WTC11 (cell line): ENCODE results near the gene MFSD1.

ENCODE experiments used
- ARID4B ChIP-seq: sonication (generic); formaldehyde crosslinking; IDR thresholded peaks from 2 replicates; pipeline ENCODE4 v1.8.0; 2023; ENCODE audit warnings: missing genetic modification reagents, mild to moderate bottlenecking, borderline replicate concordance
- CTCF ChIP-seq: fragments of 200-600 bp; IDR thresholded peaks from 2 replicates; pipeline ENCODE4 v1.8.0; 2022; ENCODE audit warnings: antibody characterized with exemption
- E2F5 ChIP-seq: sonication (generic); formaldehyde crosslinking; IDR thresholded peaks from 2 replicates; pipeline ENCODE4 v1.8.1; 2022; ENCODE audit warnings: mild to moderate bottlenecking, moderate library complexity, missing genetic modification reagents
- FOXJ3 ChIP-seq: sonication (generic); formaldehyde crosslinking; IDR thresholded peaks from 2 replicates; pipeline ENCODE4 v1.9.0; 2021; ENCODE audit warnings: missing genetic modification reagents, mild to moderate bottlenecking, borderline replicate concordance
- IRF2 ChIP-seq: sonication (generic); formaldehyde crosslinking; IDR thresholded peaks from 2 replicates; pipeline ENCODE4 v1.8.0; 2022; ENCODE audit warnings: low read depth, missing genetic modification reagents, borderline replicate concordance
- JAZF1 ChIP-seq: fragments of 250-450 bp; sonication (Bioruptor Pico); IDR thresholded peaks from 2 replicates; pipeline ENCODE4 v1.9.0; 2021; ENCODE audit warnings: moderate library complexity, mild to moderate bottlenecking, inconsistent platforms
- NR2C2 ChIP-seq: sonication (generic); formaldehyde crosslinking; IDR thresholded peaks from 2 replicates; pipeline ENCODE4 v1.8.0; 2022; ENCODE audit warnings: mild to moderate bottlenecking, missing genetic modification reagents
- NR3C1 ChIP-seq: sonication (generic); formaldehyde crosslinking; conservative IDR thresholded peaks from 2 replicates; pipeline ENCODE4 v1.8.1; 2023; ENCODE audit warnings: low read depth, mild to moderate bottlenecking, missing genetic modification reagents
- SP1 ChIP-seq: sonication (generic); formaldehyde crosslinking; conservative IDR thresholded peaks from 2 replicates; pipeline ENCODE4 v1.8.1; 2022; ENCODE audit warnings: missing genetic modification reagents
- USF1 ChIP-seq: sonication (generic); formaldehyde crosslinking; IDR thresholded peaks from 2 replicates; pipeline ENCODE4 v1.8.0; 2022; ENCODE audit warnings: mild to moderate bottlenecking, missing genetic modification reagents
- USF2 ChIP-seq: sonication (generic); formaldehyde crosslinking; IDR thresholded peaks from 2 replicates; pipeline ENCODE4 v1.8.1; 2023; ENCODE audit warnings: mild to moderate bottlenecking, missing genetic modification reagents, moderate library complexity
- ZNF121 ChIP-seq: sonication (generic); formaldehyde crosslinking; IDR thresholded peaks from 2 replicates; pipeline ENCODE4 v1.8.0; 2023; ENCODE audit warnings: missing genetic modification reagents
- ZNF423 ChIP-seq: fragments of 250-450 bp; sonication (Bioruptor Pico); IDR thresholded peaks from 2 replicates; pipeline ENCODE4 v2.1.2; 2022; ENCODE audit warnings: mild to moderate bottlenecking, moderate library complexity

GRCh38 chr3:158837240-158837639 is 35.4 kb downstream of the MFSD1 start:
- no peak for TF ChIP-seq JAZF1
- no peak for TF ChIP-seq IRF2 (CRISPR knock-in tag)
- TF ChIP-seq NR2C2 (CRISPR knock-in tag): no peak
- no peak for TF ChIP-seq SP1 (CRISPR knock-in tag)
- TF ChIP-seq ZNF423 (CRISPR knock-in tag): no peak
- TF ChIP-seq CTCF: no peak
- no peak for TF ChIP-seq USF2
- no peak for TF ChIP-seq ZNF121
- no peak for TF ChIP-seq E2F5
- TF ChIP-seq FOXJ3 (CRISPR knock-in tag): no peak
- TF ChIP-seq USF1 (CRISPR knock-in tag): no peak
- no peak for TF ChIP-seq ARID4B (CRISPR knock-in tag)
- TF ChIP-seq NR3C1 (CRISPR knock-in tag): no peak
